Suprapubic skin (tissue), 4 donors: ENCODE data around the gene CLASP1. TPM values are rescaled to one million over a fixed set of nuclear protein-coding genes. Genes with fewer than 3 reads are reported as not detected.

Source experiments
- DNase-seq, 2 donors: peaks; one replicate each; pipeline ENCODE4 v3.0.0-alpha.2; 2019; ENCODE audit warnings: low spot score in 2 of 2
- H3K27ac ChIP-seq: fragments of 200-600 bp; sonication (generic); one replicate; pipeline ENCODE4 v1.5.1; 2019
- H3K27me3 ChIP-seq: fragments of 200-600 bp; sonication (generic); one replicate; pipeline ENCODE4 v1.5.1; 2019
- H3K36me3 ChIP-seq: fragments of 200-600 bp; sonication (generic); one replicate; pipeline ENCODE4 v1.5.1; 2019
- H3K4me1 ChIP-seq: fragments of 200-600 bp; sonication (generic); one replicate; pipeline ENCODE4 v1.5.1; 2019
- H3K4me3 ChIP-seq: fragments of 200-600 bp; sonication (generic); one replicate; pipeline ENCODE4 v1.5.1; 2019; ENCODE audit warnings: mild to moderate bottlenecking
- H3K9me3 ChIP-seq: fragments of 200-600 bp; sonication (generic); one replicate; pipeline ENCODE4 v1.5.1; 2019
- CTCF ChIP-seq, 2 donors: fragments of 200-600 bp in 1 of 2; fragments of 450-650 bp in 1 of 2; sonication (generic) in 1 of 2; IDR thresholded peaks; one replicate each; pipeline ENCODE4 v1.5.1; 2016 to 2019; ENCODE audit warnings: antibody characterized with exemption in 2 of 2, mild to moderate bottlenecking in 1 of 2, moderate library complexity in 1 of 2
- EP300 ChIP-seq: sonication (generic); formaldehyde crosslinking; IDR thresholded peaks from one replicate; pipeline ENCODE4 v1.6.1; 2017; ENCODE audit warnings: antibody characterized with exemption
- POLR2A ChIP-seq, 2 donors: fragments of 450-650 bp; IDR thresholded peaks; one replicate each; pipeline ENCODE4 v1.6.1; 2017; ENCODE audit warnings: antibody characterized with exemption in 2 of 2, mild to moderate bottlenecking in 2 of 2, moderate library complexity in 2 of 2
- POLR2AphosphoS5 ChIP-seq, 3 donors: sonication (generic); formaldehyde crosslinking; IDR thresholded peaks; one replicate each; pipeline ENCODE4 v1.6.1; 2017; ENCODE audit warnings: antibody characterized with exemption in 3 of 3
- WGBS: methylation state at CpG from one replicate; pipeline ENCODE4 v1.1.5; 2018; 5-methylcytosine and 5-hydroxymethylcytosine counted together
- total RNA-seq, 4 donors: library from RNA; depleted of rRNA; stranded (reverse); fragments of >200 nt; gene quantifications; one replicate each; pipeline ENCODE4 v1.1.0, GENCODE V29; 2016

CLASP1 gene
- total RNA-seq, 4 donors from 2014 or later: 53.3 to 99.5 (median 67.6) TPM

- TF ChIP-seq EP300 (no peak), CTCF (IDR thresholded peaks at IDR 0.05) (no peak), POLR2A (IDR thresholded peaks at IDR 0.05) (no peak), POLR2AphosphoS5 (IDR thresholded peaks at IDR 0.05) (no peak)
- H3K9me3 ChIP-seq: no peaks in the 10 kb centered on the region
- no peaks in the 10 kb centered on the region for H3K36me3 ChIP-seq
- H3K4me1 ChIP-seq: peaks cover 8% of the 10 kb centered on the region
- DNase-seq: no peak
- H3K27ac ChIP-seq: no peak overlapping the region
- no peak overlapping the region for H3K4me3 ChIP-seq
- no peaks in the 10 kb centered on the region for H3K27me3 ChIP-seq
- WGBS: 90% methylated on average over 4 of the region's 4 CpGs
Observed at GRCh38 chr2:121608367-121608766, 40.9 kb downstream of the CLASP1 start.

- TF ChIP-seq CTCF (IDR thresholded peaks at IDR 0.05) (no peak), POLR2A (IDR thresholded peaks at IDR 0.05) (no peak), POLR2AphosphoS5 (IDR thresholded peaks at IDR 0.05) (no peak), EP300 (no peak)
- peaks cover 8% of the 10 kb centered on the region for H3K4me1 ChIP-seq
- WGBS: 78% methylated on average over 11 of the region's 11 CpGs
Observed at GRCh38 chr2:121605820-121606733, 43.2 kb downstream of the CLASP1 start.

GRCh38 chr2:121603185-121603584 is 46.1 kb downstream of the CLASP1 start:
- H3K36me3 ChIP-seq: no peaks in the 10 kb centered on the region
- H3K27ac ChIP-seq: no peak overlapping the region
- H3K4me3 ChIP-seq: no peak overlapping the region
- no peak for DNase-seq
- H3K27me3 ChIP-seq: no peaks in the 10 kb centered on the region
- WGBS: 100% methylated on average over 1 of the region's 1 CpG
- TF ChIP-seq CTCF (IDR thresholded peaks at IDR 0.05) (no peak), POLR2AphosphoS5 (IDR thresholded peaks at IDR 0.05) (no peak), POLR2A (IDR thresholded peaks at IDR 0.05) (no peak), EP300 (no peak)
- H3K9me3 ChIP-seq: no peaks in the 10 kb centered on the region
- peaks cover 2% of the 10 kb centered on the region for H3K4me1 ChIP-seq

More at GRCh38 chr2:121605820-121606733, 43.2 kb downstream of the CLASP1 start:
- Histone ChIP-seq H3K27ac (no peak overlapping the region), H3K36me3 (no peaks in the 10 kb centered on the region), H3K4me3 (no peak overlapping the region), H3K27me3 (no peaks in the 10 kb centered on the region), H3K9me3 (no peaks in the 10 kb centered on the region)
- no peak for DNase-seq

GRCh38 chr2:121599963-121600651 is 49.2 kb downstream of the CLASP1 start:
- no peak overlapping the region for H3K27ac ChIP-seq
- no peak for DNase-seq
- TF ChIP-seq CTCF (IDR thresholded peaks at IDR 0.05): no peak
- no peak for TF ChIP-seq POLR2A (IDR thresholded peaks at IDR 0.05)
- no peak for TF ChIP-seq EP300

GRCh38 chr2:121598087-121598486 is 51.2 kb downstream of the CLASP1 start:
- WGBS: 72% methylated on average over 2 of the region's 2 CpGs

More at GRCh38 chr2:121599963-121600651, 49.2 kb downstream of the CLASP1 start:
- Histone ChIP-seq H3K4me1 (peaks cover 16% of the 10 kb centered on the region), H3K9me3 (no peaks in the 10 kb centered on the region), H3K4me3 (no peak overlapping the region), H3K27me3 (no peaks in the 10 kb centered on the region), H3K36me3 (no peaks in the 10 kb centered on the region)

More at GRCh38 chr2:121598087-121598486, 51.2 kb downstream of the CLASP1 start:
- Histone ChIP-seq H3K27me3 (no peaks in the 10 kb centered on the region), H3K9me3 (no peaks in the 10 kb centered on the region), H3K4me3 (no peak overlapping the region), H3K27ac (no peak overlapping the region), H3K36me3 (no peaks in the 10 kb centered on the region), H3K4me1 (peaks cover 18% of the 10 kb centered on the region)
- TF ChIP-seq CTCF (IDR thresholded peaks at IDR 0.05) (no peak), POLR2A (IDR thresholded peaks at IDR 0.05) (no peak), POLR2AphosphoS5 (IDR thresholded peaks at IDR 0.05) (no peak), EP300 (no peak)
- DNase-seq: no peak
